HepG2 (cell line): Measurements from ENCODE around the gene WDR18.

Source experiments
- ADNP ChIP-seq: sonication (generic); formaldehyde crosslinking; IDR thresholded peaks from 2 replicates; pipeline ENCODE4 v1.4.0; 2020; ENCODE audit warnings: missing genetic modification reagents
- MIER2 ChIP-seq: IDR thresholded peaks from 2 replicates; pipeline ENCODE4 v1.6.1; 2016; ENCODE audit warnings: missing biosample characterization, missing genetic modification reagents
- SRSF4 ChIP-seq: fragments of 200-400 bp; formaldehyde crosslinking; IDR thresholded peaks from one replicate; pipeline ENCODE4 v1.6.1; 2018; ENCODE audit warnings: mild to moderate bottlenecking, low read depth, low read length, moderate library complexity; ENCODE audit not compliant: poor library complexity, severe bottlenecking
- THRA ChIP-seq: sonication (generic); formaldehyde crosslinking; IDR thresholded peaks from 2 replicates; pipeline ENCODE4 v1.4.0; 2020; ENCODE audit warnings: missing genetic modification reagents, borderline replicate concordance
- ZFX ChIP-seq: sonication (generic); formaldehyde crosslinking; IDR thresholded peaks from 2 replicates; pipeline ENCODE4 v1.4.0; 2020; ENCODE audit warnings: mild to moderate bottlenecking, low read depth, missing genetic modification reagents, moderate library complexity
- ZNF362 ChIP-seq: sonication (generic); formaldehyde crosslinking; IDR thresholded peaks from 2 replicates; pipeline ENCODE4 v1.4.0; 2020; ENCODE audit warnings: missing genetic modification reagents, mild to moderate bottlenecking, borderline replicate concordance
- ZNF570 ChIP-seq: sonication (generic); formaldehyde crosslinking; IDR thresholded peaks from 2 replicates; pipeline ENCODE4 v1.4.0; 2020; ENCODE audit warnings: mild to moderate bottlenecking, missing genetic modification reagents, borderline replicate concordance

GRCh38 chr19:998064-998463 lies 13.9 kb downstream of the WDR18 start:
- TF ChIP-seq ZNF362 (no peak), ZNF570 (CRISPR knock-in tag) (no peak), SRSF4 (no peak), THRA (CRISPR knock-in tag) (no peak), ZFX (no peak), ADNP (no peak), MIER2 (CRISPR knock-in tag) (no peak)
